SW 1271 (cell line): ENCODE measurements around the gene FCAR.
"Not testable (repeated sequence)": the region's sequence is repeated elsewhere in the genome, so short reads cannot be mapped to it uniquely, and the experiment has no call there.

ENCODE experiments used
- DNase-seq, 2 experiments: peaks; one replicate each; lab custom pipeline; 2025; lab: John Stamatoyannopoulos, UW

The FCAR gene

DNA sequence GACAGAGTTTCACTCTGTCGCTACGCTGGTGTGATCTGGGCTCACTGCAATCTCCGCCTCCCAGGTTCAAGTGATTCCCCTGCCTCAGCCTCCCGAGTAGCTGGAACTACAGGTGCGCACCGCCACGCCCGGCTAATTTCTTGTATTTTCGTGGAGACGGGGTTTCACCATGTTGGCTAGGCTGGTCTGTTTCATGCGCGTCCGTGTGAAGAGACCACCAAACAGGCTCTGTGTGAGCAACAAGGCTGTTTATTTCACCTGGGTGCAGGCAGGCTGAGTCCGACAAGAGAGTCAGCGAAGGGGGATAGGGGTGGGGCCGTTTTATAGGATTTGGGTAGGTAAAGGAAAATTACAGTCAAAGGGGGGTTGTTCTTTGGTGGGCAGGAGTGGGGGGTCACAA lies 20.1 kb downstream of the FCAR start:
- DNase-seq = not testable (repeated sequence)

DNA sequence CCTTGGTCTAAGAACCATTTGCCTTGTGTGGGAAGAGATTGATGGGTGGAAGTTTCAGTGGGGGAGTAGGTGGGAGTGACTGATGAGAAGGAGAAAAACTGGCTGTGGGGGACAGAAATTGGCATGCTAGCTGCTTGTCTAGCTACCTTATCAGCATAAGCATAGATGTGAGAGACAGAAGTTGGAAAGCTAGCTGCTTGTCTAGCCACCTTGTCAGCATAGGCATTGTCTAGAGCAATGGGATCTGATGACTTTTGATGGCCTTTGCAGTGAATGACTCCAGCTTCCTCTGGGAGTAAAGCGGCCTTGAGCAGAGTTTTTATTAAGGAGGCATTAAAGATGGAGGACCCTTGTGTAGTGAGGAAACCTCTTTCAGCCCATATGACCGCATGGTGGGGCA lies 22.0 kb downstream of the FCAR start:
- no peak for DNase-seq

DNA sequence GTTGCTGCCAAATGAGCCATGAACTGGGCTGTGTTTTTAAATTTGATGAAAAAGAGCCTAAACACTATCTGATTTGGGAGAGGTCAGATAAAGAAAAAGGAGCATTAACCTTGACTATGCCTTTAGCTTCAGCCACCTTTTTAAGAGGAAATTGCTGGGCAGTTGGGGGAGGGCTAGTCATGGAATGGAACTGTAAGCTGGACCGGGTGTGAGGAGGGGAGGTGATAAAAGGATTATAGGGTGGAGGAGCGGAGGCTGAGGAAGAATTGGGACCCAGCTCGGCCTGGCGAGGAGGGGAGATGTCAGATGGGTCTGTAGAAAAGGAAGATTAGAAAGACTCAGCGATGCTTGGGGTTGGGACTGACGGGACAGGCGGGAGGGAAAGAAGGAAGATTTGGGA lies 24.6 kb downstream of the FCAR start:
- DNase-seq = not testable (repeated sequence)

DNA sequence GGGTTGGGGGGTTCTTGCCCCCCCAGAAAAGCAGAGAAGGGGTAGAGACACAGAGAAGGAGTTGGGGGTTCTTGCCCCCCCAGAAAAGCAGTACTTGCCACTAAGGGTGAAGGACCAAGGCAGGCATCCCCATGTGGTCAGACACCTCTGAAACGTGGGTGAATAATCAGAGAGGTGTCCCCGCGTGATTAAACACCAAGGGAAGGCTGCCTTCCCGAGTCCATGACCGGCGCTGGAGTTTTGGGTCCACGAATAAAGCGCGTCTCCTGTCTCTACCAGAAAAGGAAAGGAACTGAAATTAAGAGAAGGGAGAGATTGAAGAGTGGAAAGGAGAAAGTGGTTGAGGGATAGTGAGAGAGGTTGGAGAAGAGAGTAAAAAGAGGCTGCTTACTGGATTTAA lies 25.6 kb downstream of the FCAR start:
- not testable (repeated sequence) for DNase-seq

DNA sequence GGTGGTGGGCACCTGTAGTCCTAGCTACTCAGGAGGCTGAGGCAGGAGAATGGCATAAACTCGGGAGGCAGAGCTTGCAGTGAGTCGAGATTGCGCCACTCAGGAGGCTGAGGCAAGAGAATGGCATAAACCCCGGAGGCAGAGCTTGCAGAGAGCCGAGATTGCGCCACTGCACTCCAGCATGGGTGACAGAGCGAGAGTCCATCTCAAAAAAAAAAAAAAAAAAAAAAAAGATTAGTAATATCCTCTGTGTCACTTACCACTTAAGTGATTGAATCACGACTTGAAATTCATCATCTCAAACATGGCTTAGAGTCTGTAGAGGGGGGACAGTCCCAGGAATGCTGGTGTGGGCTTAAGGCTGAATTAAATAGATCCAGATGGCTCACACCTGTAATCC lies 27.1 kb downstream of the FCAR start:
- DNase-seq = not testable (repeated sequence)

DNA sequence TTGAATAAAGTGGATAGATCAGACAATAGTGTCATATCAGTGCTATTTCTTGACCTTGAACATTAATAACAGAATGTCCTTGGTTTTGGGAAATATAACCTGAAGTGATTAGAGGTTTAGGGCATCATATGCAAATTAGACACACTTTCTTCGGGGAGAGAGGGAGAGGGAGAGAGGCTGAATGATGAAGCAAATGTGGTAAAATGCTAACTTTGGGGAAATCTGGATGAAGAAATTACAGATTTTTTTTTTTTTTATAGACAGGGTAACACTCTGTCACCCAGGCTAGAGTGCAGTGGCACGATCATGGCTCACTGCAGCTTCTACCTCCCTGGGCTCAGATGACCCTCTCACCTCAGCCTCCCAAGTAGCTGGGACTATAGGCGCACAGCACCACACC lies 28.0 kb downstream of the FCAR start:
- DNase-seq = no peak

DNA sequence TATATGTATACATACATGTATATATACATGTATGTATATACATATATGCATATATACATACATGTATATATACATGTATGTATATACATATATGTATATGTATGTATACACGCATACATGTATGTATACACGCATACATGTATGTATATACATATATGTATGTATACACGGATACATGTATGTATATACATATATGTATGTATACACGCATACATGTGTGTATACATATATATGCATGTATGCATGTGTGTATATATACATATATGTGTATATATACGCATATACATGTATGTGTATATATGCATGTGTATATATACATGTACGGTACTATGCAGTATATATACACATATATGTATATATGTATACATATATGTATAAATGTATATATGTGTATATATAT lies 29.3 kb downstream of the FCAR start:
- no peak for DNase-seq

DNA sequence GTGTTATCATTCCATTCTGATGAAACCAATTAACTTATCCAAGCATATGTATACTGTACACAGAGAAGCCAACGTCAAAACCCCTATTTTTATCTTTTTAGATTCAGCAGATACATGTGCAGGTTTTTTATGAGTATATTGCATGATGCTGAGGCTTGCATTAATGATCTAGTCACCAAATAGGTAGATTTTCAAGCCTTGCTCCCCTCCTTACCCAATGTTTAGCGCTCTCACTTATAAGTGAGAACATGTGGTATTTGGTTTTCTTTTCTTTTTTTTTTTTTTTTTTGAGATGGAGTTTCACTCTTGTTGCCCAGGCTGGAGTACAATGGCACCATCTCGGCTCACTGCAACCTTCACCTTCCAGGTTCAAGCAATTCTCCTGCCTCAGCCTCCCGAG lies 30.2 kb downstream of the FCAR start:
- DNase-seq = not testable (repeated sequence)

DNA sequence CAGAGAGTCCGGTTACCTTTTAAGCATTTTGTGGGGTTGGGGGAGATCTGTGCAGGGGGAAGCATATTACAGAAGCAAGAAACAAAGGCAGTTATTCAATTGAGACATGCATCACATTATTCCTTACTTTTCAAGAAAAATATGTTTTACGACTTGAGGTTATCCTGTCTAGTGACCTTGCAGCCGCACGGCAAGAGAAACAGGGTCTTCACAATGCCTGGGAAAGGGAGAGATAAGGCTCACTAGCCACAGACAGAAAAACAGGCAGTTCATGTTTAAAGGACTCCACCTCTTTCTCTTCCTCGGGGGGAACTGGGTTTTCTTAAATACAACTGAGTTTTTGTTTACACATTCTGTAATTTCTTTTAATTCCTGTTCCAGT lies 31.4 kb downstream of the FCAR start:
- no peak for DNase-seq

DNA sequence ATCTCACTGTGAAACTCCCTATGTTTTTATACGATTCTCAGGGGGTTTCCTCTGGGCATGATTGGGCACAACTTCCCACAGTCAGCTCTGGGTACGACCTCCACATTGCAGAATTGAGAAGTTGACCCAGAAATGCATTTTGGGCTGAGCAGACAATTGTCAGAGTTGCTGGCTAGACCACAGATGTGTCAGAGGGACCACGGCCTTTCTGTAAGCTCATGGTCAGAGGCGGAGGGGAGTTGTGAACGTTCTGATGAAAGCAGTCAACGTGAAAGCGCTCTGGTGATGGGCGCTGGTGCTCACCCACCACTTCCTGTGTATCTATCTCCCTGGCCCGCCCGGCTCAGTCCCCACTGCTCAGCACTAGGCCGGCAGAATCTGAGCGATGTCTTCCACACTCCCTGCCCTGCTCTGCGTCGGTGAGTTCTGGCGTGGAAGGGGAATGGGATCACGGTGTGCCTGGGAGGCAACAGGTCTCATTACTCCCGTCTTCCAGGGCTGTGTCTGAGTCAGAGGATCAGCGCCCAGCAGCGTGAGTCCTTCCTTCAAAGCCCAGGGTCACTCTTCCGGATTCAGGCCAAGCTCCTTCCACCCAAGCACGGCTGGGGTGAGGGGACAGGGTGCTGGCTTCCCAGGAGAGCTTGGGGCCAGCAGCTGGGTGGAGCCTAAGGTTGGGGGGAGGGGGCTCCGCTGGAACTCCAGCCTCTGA lies 31.9 kb downstream of the FCAR start, which contains the start of gene NCR1:
Gene NCR1 (plus strand): TSS at position 346 of the 709 bp plus-strand sequence. CDS start 40 bp downstream, at position 386.
- DNase-seq = no peak

DNA sequence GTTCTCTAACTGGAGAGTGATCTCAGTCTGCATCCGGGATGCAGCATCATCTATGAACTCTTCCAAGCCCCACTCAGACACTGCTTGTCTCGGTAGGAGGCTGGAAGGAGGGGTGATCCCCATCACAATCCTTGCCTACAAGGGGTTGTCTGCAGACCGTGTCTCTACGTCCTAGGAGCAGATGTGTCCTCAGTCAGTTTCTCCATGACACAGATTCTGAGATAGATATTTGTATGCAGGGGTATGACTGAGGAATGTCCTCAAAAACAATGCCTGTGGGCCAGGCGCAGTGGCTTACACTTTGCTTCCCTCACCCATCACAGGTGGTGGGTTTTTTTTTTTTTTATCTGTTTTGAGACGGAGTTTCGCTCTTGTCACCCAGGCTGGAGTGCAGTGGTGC lies 32.8 kb downstream of the FCAR start:
- DNase-seq = no peak

DNA sequence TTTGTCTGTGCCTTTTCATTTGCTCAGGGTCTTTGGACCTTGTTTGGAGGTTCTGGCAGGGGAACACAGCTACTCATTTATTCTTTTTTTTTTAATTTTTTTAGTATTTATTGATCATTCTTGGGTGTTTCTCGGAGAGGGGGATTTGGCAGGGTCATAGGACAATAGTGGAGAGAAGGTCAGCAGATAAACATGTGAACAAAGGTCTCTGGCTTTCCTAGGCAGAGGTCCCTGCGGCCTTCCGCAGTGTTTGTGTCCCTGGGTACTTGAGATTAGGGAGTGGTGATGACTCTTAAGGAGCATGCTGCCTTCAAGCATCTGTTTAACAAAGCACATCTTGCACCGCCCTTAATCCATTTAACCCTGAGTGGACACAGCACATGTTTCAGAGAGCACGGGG lies 33.9 kb downstream of the FCAR start:
- not testable (repeated sequence) for DNase-seq

DNA sequence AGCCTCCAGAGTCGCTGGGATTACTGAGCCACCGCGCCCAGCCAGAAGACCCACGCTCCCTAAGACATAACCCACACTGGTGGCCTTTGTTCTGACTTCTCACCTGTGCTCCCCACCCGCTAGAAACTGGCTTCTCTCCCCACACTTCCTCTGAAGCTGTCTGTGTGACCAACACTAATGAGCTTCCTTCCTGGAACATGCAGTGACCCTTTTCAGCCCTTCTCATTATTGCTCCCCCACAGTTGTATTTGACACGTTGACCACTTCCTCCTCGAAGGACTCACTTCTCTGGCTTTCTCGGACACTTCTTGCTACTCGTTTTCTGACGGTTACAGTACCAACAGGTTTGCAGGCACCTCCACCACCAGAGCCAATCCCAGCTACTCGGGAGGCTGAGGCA lies 42.8 kb downstream of the FCAR start:
- DNase-seq = no peak

DNA sequence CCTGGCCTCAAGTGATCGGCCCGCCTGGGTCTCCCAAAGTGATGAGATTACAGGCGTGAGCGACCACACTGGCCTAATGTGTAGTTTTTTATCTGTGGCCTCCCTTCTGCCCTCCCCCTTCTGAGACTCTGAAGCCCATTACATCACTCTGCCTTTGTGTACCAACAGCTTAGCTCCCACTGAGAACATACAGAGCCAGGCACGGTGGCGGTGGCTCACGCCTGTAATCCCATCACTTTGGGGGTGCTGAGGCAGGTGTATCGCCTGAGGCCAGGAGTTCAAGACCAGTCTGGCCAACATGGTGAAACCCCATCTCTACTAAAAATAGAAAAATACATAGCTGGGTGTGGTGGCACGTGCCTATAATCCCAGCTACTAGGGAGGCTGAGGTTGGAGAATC lies 44.5 kb downstream of the FCAR start:
- no peak for DNase-seq

DNA sequence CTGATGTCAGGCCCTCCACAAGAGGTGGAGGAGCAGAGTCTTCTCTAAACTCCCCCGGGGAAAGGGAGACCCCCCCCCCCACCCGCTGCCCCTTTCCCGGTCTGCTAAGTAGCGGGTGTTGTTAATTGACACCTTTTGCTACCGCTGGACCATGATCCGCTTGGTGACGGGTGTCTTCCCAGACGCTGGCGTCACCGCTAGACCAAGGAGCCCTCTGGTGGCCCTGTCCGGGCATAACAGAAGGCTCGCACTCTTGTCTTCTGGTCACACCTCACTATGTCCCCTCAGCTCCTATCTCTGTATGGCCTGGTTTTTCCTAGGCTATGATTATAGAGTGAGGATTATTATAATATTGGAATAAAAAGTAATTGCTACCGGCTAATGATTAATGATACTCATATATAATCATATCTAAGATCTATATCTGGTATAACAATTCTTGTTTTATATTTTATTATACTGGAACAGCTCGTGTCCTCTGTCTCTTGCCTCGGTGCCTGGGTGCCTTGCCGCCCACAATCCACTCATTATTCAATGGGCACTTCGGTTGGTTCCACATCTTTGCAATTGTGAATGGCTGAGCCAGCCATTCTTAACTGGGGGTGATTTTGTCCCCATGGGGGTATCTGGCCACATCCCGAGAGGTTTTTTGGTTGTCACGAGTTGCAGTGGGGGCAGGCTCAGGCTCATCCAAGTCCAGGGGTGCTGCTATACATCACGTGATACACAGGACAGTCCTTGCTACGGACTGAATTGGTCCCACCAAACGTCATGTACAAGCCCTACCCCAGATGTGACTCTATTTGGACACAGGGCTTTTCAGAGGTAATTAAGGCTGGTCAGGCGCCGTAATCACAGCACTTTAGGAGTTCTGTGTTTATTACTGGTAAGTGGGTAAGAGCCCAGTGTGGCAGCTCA lies 45.9 kb downstream of the FCAR start:
- DNase-seq = not testable (repeated sequence)

DNA sequence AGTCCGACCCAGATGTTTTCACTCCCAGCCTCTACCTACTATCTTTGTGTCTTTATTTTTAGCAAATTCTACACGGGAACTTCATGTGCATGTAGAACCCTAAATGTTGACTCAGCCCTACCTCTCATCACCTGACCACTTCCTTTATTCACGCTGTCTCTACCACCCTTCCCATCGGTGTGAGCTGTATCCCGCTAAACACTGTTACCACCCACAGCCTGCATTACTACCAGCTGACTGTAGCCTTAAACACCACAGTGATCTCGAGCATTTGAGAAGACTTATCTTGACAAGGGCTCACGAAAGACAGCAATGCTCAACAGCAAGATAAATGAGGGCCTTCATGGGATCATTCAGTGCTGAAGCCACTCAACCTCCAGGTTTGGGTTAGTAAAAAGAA lies 47.0 kb downstream of the FCAR start:
- DNase-seq = no peak

DNA sequence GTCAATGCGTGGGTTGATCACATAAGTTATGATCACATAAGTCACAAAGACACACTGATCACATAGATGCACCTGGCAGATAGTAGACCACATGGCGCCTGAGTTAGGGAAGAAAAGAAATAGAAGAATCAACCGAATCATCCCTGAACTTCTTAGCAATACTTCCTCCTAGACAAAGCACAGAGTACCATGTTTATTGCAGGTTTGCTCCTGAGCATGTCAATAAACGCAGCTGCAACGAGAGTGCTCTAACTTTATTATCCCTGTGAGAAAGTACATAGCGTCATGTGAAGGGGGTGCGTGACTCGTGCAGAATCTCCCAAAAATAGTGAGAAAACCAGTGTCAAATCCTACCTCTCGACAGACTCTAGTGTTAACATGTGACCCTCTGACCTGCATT lies 49.2 kb downstream of the FCAR start:
- DNase-seq = no peak

DNA sequence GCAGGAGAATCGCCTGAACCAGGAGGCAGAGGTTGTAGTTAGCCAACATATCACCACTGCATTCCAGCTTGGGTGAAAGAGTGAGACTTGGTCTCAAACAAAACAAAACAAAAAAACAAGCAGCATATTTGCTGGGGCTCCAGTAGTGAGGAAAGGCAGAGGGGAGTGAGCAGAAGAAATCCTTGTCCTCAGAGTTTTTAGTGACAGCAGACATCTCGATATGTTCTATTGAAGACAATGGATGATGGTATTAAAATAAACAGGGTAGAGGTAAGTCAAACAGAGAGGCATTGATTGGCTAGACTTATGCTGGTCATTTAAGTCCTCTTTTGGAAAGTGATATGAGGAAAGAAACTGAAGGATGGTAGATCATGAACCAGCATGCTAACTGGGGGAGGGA lies 54.3 kb downstream of the FCAR start:
- DNase-seq = no peak

DNA sequence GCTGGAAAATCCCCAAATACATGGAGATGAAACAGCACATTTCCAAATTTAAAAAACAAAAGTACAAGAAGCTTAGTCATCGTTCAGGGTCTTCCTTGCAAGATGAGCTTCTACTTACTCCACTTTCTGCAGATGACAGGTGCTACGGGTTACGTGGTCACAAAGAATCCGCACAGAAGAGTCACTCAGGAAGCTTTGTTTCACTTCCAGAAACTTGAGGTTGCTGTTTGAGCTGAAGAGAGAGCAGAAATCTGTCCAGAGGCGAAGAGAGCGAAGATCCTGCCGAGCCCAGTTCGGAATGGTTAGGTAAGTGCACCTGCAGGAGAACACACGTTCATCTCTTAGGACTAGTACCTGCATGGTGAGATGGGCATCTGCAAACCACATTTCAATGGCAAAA lies 63.9 kb downstream of the FCAR start:
- DNase-seq = no peak

DNA sequence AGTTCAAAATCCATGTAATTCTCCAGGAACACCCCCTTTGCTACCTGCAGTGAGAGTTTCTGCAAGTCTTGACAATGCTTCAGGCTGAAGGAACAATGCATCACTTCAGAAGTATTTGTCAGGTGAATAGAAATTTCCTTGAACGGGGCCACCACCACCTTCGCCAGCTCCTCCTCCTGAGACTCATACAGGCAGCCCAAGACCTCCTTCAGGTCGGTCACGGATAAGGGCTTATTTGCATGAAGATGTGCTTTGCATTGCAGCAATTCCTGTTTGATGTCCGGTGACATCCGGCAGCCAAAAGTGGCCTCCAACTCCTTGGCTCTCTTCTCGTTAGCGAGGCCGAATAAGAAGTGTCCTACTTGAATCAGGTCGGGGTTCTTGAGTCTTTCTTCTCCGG lies 64.9 kb downstream of the FCAR start:
- DNase-seq = no peak

DNA sequence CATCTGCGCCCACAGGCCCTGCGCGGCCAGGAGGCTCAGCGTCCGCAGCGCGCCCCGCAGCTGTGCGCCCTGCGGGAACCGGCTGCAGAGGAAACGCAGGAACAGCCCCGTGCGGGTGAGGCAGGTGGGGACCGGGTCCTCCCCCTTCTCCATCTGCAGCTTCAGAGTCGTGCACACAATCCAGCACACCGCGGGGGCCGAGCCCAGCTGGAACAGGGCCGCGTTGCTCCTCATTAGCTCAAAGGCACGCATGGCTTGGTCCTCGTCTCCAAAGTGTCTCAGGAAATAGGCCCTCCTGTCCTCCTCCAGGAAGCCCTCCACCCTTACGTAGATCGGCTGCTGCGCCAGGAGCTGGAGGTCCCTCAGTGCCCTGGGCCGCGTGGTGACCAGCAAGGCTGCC lies 65.5 kb downstream of the FCAR start:
- DNase-seq = not testable (repeated sequence)
